ENCODE data around the gene GRIK5.

Gene GRIK5

GRCh38 chr19:42076380-42076944 is 6.5 kb upstream of the GRIK5 start:
- no peak for DNase-seq (ENCODE audit: low read depth, low spot score)

GRCh38 chr19:42075616-42076379 is 5.8 kb upstream of the GRIK5 start, which contains the start of gene ZNF574:
Gene ZNF574 (plus strand): TSS chr19:42076166. CDS start chr19:42078607, 2,441 bp downstream.
- DNase-seq (ENCODE audit: low read depth, low spot score) = peak; percentile 100

GRCh38 chr19:42075364-42075615 is 5.3 kb upstream of the GRIK5 start:
- DNase-seq (ENCODE audit: low read depth, low spot score) = peak; percentile 34

GRCh38 chr19:42074513-42075363 is 4.7 kb upstream of the GRIK5 start:
- no peak for DNase-seq (ENCODE audit: low read depth, low spot score)

GRCh38 chr19:42071247-42071646 is 1.2 kb upstream of the GRIK5 start:
- no peak for DNase-seq (ENCODE audit: low read depth, low spot score)

GRCh38 chr19:42068756-42069571 is 1.0 kb downstream of the GRIK5 start:
- no peak for DNase-seq (ENCODE audit: low read depth, low spot score)

- no peak for DNase-seq (ENCODE audit: low read depth, low spot score)
Measured at GRCh38 chr19:42068361-42068755, 1.6 kb downstream of the GRIK5 start.

GRCh38 chr19:42067315-42067888 is 2.6 kb downstream of the GRIK5 start:
- DNase-seq (ENCODE audit: low read depth, low spot score) = no peak

- peak; percentile 80 for DNase-seq (ENCODE audit: low read depth, low spot score)
Measured at GRCh38 chr19:42066075-42066754, 3.8 kb downstream of the GRIK5 start.

GRCh38 chr19:42065511-42065910 is 4.5 kb downstream of the GRIK5 start:
- DNase-seq (ENCODE audit: low read depth, low spot score) = no peak

- DNase-seq (ENCODE audit: low read depth, low spot score) = no peak
Measured at GRCh38 chr19:42065051-42065450, 5.0 kb downstream of the GRIK5 start.

GRCh38 chr19:42064432-42064831 is 5.6 kb downstream of the GRIK5 start:
- no peak for DNase-seq (ENCODE audit: low read depth, low spot score)

- no peak for DNase-seq (ENCODE audit: low read depth, low spot score)
Measured at GRCh38 chr19:42062381-42062780, 7.6 kb downstream of the GRIK5 start.

- DNase-seq (ENCODE audit: low read depth, low spot score) = no peak
Measured at GRCh38 chr19:42060117-42060516, 9.9 kb downstream of the GRIK5 start.

GRCh38 chr19:42059196-42059595 is 10.8 kb downstream of the GRIK5 start:
- DNase-seq (ENCODE audit: low read depth, low spot score) = no peak

- no peak for DNase-seq (ENCODE audit: low read depth, low spot score)
Measured at GRCh38 chr19:42057846-42058245, 12.2 kb downstream of the GRIK5 start.

GRCh38 chr19:42054205-42054604 is 15.8 kb downstream of the GRIK5 start:
- DNase-seq (ENCODE audit: low read depth, low spot score) = no peak

GRCh38 chr19:42053037-42053935 is 16.7 kb downstream of the GRIK5 start:
- no peak for DNase-seq (ENCODE audit: low read depth, low spot score)

GRCh38 chr19:42052241-42052863 is 17.7 kb downstream of the GRIK5 start:
- DNase-seq (ENCODE audit: low read depth, low spot score) = no peak
